ENCODE data around the gene WDPCP.
"Not testable (repeated sequence)": the region's sequence is repeated elsewhere in the genome, so short reads cannot be mapped to it uniquely, and the experiment has no call there.

Gene WDPCP

DNA sequence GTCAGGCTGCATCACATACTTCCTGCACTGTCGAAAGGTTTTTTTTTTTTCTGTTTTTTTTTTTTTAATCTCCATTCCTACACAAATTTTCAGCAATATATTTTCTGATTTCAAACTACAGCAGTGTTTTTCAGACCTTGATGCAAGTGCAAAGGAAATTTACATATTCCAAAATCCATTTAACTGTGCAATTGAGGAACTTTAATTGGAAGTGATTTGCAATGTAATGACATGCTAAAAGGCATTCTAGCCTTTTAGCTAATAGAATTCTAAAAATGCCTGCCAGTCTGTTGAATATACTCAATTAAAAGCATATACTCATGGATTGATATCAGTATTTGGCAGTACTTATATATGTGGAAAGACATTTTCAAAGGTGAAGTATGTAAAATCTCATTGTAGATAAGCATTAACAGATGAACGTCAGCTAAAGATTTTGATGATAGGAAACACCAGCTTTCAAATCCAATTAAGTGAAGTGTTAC, 327.1 kb downstream of the WDPCP start:
- no peak for DNase-seq (ENCODE audit: low read depth, low spot score)

GRCh38 chr2:63257473-63257872, 330.8 kb downstream of the WDPCP start:
- no peak for DNase-seq (ENCODE audit: low read depth, low spot score)

DNA sequence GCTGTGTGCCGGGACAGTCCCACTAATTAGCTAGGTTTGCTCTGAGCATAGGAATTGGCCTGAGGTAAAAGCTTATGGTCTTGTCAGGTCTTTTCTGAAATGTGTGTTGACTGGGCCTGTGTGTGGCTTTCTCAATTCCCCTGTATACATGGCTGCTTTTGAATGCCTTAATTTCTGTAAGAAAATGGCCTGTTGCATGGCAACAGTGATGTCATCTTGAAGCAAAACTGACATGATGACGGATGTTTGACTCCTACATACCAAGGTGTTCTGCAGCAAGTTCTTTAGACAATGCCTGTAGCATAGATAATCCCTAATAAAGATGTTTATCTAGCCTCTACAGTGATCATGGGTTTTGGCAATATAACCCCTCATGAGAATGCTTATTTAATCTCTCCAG, 339.1 kb downstream of the WDPCP start:
- DNase-seq (ENCODE audit: low read depth, low spot score) = no peak

GRCh38 chr2:63242747-63243146, 345.5 kb downstream of the WDPCP start:
- no peak for DNase-seq (ENCODE audit: low read depth, low spot score)

DNA sequence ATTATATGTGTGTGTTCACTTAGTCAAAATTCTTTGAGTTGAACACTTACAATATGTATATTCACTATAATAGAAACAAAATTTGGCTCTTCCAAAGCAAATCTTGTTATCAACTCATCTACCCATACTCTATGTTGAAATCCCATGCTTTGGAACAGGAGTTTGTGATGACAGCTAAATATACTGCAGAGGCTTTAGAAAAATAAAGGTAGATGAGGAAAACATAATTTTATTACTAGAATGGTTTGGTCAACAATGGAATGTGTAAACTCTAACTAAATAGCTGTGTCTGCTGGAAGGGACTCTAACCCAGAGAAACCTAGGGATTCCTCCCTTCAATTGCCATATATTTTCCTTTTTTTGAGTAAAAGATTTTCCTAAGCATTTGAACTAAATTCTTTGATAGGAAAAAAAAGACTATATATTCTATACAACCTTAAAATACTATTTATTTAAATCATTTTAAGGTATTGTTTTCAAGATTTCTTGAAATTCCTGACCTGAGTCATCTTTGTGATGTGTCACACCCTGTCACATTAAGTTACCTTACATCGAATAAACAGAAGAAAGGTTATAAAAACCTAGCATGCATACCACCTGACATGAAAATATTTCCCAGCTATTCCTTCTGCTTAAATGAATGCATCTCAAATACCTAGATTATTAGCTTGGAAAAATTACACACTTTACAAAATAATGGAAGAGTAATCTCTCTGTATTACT, 362.2 kb downstream of the WDPCP start:
- DNase-seq (ENCODE audit: low read depth, low spot score) = no peak

DNA sequence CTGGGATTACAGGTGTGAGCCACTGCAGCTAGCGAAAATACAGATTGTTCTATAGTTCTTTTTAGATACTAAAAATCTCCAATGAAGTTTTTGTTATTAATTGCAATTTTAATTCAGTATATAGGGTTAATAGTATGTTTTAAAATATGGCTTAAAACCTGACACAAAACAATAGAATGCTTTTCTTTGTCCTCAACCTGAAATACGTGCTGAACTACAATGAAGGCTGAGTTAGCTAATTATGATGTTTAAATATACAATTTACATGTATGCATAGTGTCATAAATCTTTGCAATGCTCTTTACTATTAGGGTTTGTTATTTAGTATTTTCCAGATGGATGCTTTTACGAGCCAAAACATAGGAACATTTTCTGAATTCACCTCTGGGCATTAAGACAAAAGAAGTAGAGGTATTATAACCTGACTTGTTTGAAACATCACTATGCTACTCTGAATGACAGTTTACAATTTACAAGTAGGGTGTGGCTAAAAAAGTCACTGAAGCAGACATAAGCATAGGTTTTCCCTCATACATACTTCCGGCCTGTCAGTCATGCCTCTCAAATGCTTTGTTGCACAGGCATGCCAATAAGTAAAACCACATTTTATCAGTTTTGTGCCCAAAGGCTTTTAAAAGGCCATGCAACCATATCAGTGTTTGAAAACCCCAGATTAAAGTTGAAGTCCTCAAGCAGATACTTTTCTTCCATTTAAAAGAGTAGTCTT, 369.3 kb downstream of the WDPCP start:
- DNase-seq (ENCODE audit: low read depth, low spot score) = no peak

GRCh38 chr2:63195310-63195709, 393.0 kb downstream of the WDPCP start:
- no peak for DNase-seq (ENCODE audit: low read depth, low spot score)

- DNase-seq (ENCODE audit: low read depth, low spot score) = no peak
Measured at GRCh38 chr2:63194175-63194574, 394.1 kb downstream of the WDPCP start.

GRCh38 chr2:63192889-63193774, 395.1 kb downstream of the WDPCP start:
- DNase-seq (ENCODE audit: low read depth, low spot score) = no peak

- no peak for DNase-seq (ENCODE audit: low read depth, low spot score)
Measured at GRCh38 chr2:63192169-63192888, 395.9 kb downstream of the WDPCP start.

- peak; percentile 59 for DNase-seq (ENCODE audit: low read depth, low spot score)
Measured at GRCh38 chr2:63189026-63189425, 399.3 kb downstream of the WDPCP start.

DNA sequence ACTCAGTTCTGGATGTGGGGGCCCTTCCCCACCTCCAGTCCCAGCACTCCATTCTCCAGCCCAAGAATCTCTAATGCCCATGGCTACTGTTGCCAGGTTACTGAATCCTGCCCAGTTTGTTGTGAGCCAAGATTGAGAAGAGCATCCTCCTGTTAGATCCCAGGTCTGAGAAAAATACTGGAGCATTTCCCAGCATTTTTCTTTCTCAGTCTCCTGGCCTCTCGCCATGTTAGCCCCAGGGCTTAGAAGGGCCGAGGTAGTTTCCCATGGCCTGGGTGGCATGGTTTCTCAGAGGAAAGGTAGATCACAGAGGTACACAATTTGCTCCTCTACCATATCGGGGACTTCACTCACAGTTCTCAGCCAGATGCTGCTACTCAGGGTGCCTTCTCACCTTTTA, 401.9 kb downstream of the WDPCP start:
- no peak for DNase-seq (ENCODE audit: low read depth, low spot score)

DNA sequence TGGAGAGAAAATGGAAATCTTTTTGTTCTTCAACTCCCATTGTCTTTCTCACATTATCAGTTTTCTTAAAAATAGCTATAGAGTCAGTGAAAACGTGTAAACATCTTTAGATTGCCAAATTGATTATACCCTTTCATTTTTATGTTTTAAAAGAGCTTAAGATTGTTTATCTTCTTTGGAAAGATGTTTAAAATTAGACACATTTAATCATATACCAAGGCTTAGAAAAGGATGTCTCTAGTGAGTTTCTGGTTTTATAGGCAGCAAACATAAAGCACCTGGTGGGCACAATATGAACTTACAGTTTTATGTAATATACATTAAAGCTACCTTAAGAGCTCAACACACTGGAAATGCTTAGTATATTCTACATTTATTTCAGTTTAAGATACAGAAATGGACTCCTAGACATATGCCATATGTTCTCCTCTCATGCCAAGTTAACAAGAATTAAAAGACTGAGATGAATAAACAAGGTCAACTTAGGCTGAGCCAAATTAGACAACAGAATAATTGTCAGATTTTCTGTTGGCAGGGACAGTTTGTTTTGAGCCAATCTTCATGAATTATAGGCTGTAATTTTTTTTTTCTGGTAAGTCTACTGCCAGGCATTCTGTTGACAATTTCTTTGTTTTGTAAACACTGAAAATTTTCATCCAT, 425.0 kb downstream of the WDPCP start:
- no peak for DNase-seq (ENCODE audit: low read depth, low spot score)

DNA sequence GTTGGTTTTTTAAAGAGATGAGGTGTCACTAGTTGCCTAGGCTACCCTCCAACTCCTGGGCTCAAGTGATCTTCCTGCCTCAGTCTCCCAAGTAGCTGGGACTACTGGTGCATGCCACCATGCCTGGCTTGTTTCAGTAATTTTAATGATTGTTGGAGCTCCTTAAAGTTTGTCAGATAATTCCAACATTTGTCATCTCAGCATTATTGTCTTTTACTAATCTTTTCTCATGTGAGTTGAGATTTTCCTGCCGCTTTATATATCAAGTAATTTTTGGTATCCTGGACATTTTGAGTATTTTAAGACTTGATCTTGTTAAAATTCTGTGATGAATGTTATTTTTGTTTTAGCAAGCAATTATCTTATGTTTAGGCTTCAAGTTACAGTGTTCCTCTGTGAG, 429.0 kb downstream of the WDPCP start:
- no peak for DNase-seq (ENCODE audit: low read depth, low spot score)

DNA sequence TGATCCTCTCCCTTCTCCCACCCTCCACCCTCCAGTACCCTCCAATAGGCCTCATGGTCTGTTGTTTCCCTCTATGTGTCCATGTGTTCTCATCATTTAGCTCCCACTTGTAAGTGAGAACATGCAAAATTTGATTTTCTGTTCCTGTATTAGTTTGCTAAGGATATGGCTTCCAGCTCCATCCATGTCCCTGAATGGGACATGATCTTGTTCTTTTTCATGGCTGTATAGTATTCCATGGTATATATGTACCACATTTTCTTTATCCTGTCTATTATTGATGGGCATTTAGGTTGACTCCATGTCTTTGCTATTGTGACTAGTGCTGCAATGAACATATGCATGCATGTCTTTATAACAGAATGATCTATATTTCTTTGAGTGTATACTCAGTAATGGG, 451.6 kb downstream of the WDPCP start:
- DNase-seq (ENCODE audit: low read depth, low spot score) = not testable (repeated sequence)

DNA sequence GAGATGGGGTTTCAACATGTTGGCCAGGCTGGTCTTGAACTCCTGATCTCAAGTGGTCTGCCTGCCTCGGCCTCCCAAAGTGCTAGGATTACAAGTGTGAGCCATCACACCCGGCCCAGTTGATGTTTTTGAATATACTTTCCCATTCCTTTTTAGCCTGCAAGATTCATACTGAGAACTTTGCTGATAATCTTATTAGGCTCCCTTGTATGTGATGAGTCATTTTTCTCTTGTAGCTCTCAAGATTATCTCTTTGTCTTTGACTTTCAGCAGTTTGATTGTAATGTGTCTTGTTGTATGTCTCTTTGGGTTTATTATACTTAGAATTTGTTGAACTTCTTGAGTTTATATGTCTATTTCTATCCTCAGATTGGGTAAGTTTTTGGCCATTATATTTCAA, 456.3 kb downstream of the WDPCP start:
- no peak for DNase-seq (ENCODE audit: low read depth, low spot score)

GRCh38 chr2:63131196-63131595, 457.1 kb downstream of the WDPCP start:
- DNase-seq (ENCODE audit: low read depth, low spot score) = no peak

GRCh38 chr2:63127594-63127993, 460.7 kb downstream of the WDPCP start:
- DNase-seq (ENCODE audit: low read depth, low spot score) = no peak

GRCh38 chr2:63124850-63125249, 463.4 kb downstream of the WDPCP start:
- DNase-seq (ENCODE audit: low read depth, low spot score) = no peak

- DNase-seq (ENCODE audit: low read depth, low spot score) = no peak
Measured at GRCh38 chr2:63124218-63124617, 464.1 kb downstream of the WDPCP start.

DNA sequence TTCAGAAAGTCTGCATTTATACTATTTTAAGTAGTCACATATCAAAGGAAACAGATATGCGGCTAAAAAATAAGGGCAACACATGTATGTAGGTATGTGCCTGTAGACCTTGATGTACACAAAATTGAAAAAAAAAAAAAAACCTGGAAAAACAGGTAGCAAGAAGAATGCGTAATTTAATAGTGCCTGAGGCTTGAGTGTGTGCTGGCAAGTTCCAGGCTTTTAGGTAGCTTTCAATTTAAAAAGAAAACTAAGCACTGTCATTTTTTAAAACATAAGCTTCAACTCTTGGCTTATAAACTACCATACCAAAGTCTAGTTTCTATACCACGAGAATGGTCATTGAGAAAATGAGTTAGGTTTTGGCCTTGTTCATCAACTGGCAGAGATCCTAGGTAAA, 465.4 kb downstream of the WDPCP start:
- DNase-seq (ENCODE audit: low read depth, low spot score) = no peak

Data from iPS DF 19.7 (cell line).